Endothelial cell of umbilical vein (primary cell): ENCODE data around the gene SPP1.

ENCODE experiments used
- EZH2 ChIP-seq: IDR thresholded peaks from 2 replicates; pipeline ENCODE4 v1.6.1; 2012; ENCODE audit warnings: borderline replicate concordance, low read depth, mild to moderate bottlenecking, moderate library complexity, low read length, inconsistent platforms; ENCODE audit not compliant: severe bottlenecking
- GATA2 ChIP-seq: IDR thresholded peaks from 2 replicates; pipeline ENCODE4 v1.7.0; 2011; ENCODE audit warnings: low read depth, mild to moderate bottlenecking, moderate library complexity, mixed read lengths, low read length; ENCODE audit not compliant: insufficient read length, insufficient read depth
- MAX ChIP-seq: IDR thresholded peaks from 2 replicates; pipeline ENCODE4 v1.6.1; 2011; ENCODE audit not compliant: insufficient read depth, insufficient read length
- MYC ChIP-seq: IDR thresholded peaks from one replicate; pipeline ENCODE4 v1.6.1; 2011; ENCODE audit warnings: mild to moderate bottlenecking, low read depth, low read length
- POLR2A ChIP-seq: IDR thresholded peaks from 2 replicates; pipeline ENCODE4 v1.6.1; 2012; ENCODE audit warnings: low read depth, mild to moderate bottlenecking, control low read depth, low read length
- POLR2AphosphoS5 ChIP-seq: IDR thresholded peaks from 2 replicates; pipeline ENCODE4 v1.6.1; 2012; ENCODE audit warnings: low read depth, mild to moderate bottlenecking, control low read depth, low read length, moderate library complexity; ENCODE audit not compliant: insufficient read depth
- TF ChIP-seq, protein P1 (sequence below), 2 donors: IDR thresholded peaks; 1 replicate in 1 of 2; 2 replicates in 1 of 2; pipeline ENCODE4 v1.5.1; 2011; ENCODE audit warnings: low read length in 2 of 2, mild to moderate bottlenecking in 2 of 2, moderate library complexity in 2 of 2, control low read depth in 1 of 2, inconsistent platforms in 1 of 2, low read depth in 1 of 2; ENCODE audit not compliant: insufficient read depth in 1 of 2; ENCODE audit errors: extremely low read depth in 1 of 2

GRCh38 chr4:87986508-87986907 lies 11.0 kb downstream of the SPP1 start:
- TF ChIP-seq EZH2 (no peak), MAX (no peak), POLR2A (no peak), GATA2 (no peak), MYC (no peak), POLR2AphosphoS5 (no peak)
- TF ChIP-seq, protein P1, sequence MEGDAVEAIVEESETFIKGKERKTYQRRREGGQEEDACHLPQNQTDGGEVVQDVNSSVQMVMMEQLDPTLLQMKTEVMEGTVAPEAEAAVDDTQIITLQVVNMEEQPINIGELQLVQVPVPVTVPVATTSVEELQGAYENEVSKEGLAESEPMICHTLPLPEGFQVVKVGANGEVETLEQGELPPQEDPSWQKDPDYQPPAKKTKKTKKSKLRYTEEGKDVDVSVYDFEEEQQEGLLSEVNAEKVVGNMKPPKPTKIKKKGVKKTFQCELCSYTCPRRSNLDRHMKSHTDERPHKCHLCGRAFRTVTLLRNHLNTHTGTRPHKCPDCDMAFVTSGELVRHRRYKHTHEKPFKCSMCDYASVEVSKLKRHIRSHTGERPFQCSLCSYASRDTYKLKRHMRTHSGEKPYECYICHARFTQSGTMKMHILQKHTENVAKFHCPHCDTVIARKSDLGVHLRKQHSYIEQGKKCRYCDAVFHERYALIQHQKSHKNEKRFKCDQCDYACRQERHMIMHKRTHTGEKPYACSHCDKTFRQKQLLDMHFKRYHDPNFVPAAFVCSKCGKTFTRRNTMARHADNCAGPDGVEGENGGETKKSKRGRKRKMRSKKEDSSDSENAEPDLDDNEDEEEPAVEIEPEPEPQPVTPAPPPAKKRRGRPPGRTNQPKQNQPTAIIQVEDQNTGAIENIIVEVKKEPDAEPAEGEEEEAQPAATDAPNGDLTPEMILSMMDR (IDR thresholded peaks at IDR 0.05; ENCODE audit: extremely low read depth in 1 of 2, insufficient read depth in 1 of 2, low read depth in 1 of 2, low read length in 2 of 2) = no peak
